HepG2 (cell line): ENCODE results near the gene SFI1. TPM values are rescaled to one million over a fixed set of nuclear protein-coding genes. Genes with fewer than 3 reads are reported as not detected.

Experiments used
- CCDC6 ChIP-seq: sonication (generic); formaldehyde crosslinking; IDR thresholded peaks from 2 replicates; pipeline ENCODE4 v1.8.1; 2022; ENCODE audit warnings: mild to moderate bottlenecking, missing genetic modification reagents, moderate library complexity
- CSRNP1 ChIP-seq: sonication (generic); formaldehyde crosslinking; IDR thresholded peaks from 2 replicates; pipeline ENCODE4 v1.8.1; 2023; ENCODE audit warnings: mild to moderate bottlenecking, missing genetic modification reagents
- GTF3A ChIP-seq: sonication (generic); formaldehyde crosslinking; conservative IDR thresholded peaks from 2 replicates; pipeline ENCODE4 v1.4.0; 2020; ENCODE audit warnings: mild to moderate bottlenecking, missing genetic modification reagents
- JUN ChIP-seq: sonication (generic); formaldehyde crosslinking; IDR thresholded peaks from 2 replicates; pipeline ENCODE4 v1.4.0; 2020; ENCODE audit warnings: mild to moderate bottlenecking, missing genetic modification reagents
- LBX2 ChIP-seq: sonication (generic); formaldehyde crosslinking; IDR thresholded peaks from 2 replicates; pipeline ENCODE4 v1.5.0; 2020; ENCODE audit warnings: missing genetic modification reagents, mild to moderate bottlenecking, borderline replicate concordance
- MBD4 ChIP-seq: IDR thresholded peaks from 2 replicates; pipeline ENCODE4 v1.6.1; 2012; ENCODE audit warnings: low read length, inconsistent platforms, borderline replicate concordance
- MBNL3 ChIP-seq: fragments of 250-450 bp; sonication (Bioruptor Pico); conservative IDR thresholded peaks from 2 replicates; pipeline ENCODE4 v1.8.0; 2022; ENCODE audit warnings: mild to moderate bottlenecking, inconsistent platforms
- NCOA1 ChIP-seq: sonication (generic); formaldehyde crosslinking; IDR thresholded peaks from 2 replicates; pipeline ENCODE4 v1.9.0; 2021; ENCODE audit warnings: missing genetic modification reagents
- NFYB ChIP-seq: sonication (generic); formaldehyde crosslinking; IDR thresholded peaks from 2 replicates; pipeline ENCODE4 v1.4.0; 2020; ENCODE audit warnings: missing genetic modification reagents
- RAD21 ChIP-seq: fragments of 450-650 bp; formaldehyde crosslinking; IDR thresholded peaks from 2 replicates; pipeline ENCODE4 v1.5.0; 2020; ENCODE audit warnings: mild to moderate bottlenecking
- RAD51 ChIP-seq: fragments of 450-650 bp; IDR thresholded peaks from 2 replicates; pipeline ENCODE4 v1.6.1; 2016; ENCODE audit warnings: borderline replicate concordance
- SETDB1 ChIP-seq: sonication (generic); formaldehyde crosslinking; IDR thresholded peaks from 2 replicates; pipeline ENCODE4 v1.5.1; 2020; ENCODE audit warnings: missing genetic modification reagents, mild to moderate bottlenecking, borderline replicate concordance
- SOX13 ChIP-seq, 3 experiments: fragments of 450-650 bp in 1 of 3; sonication (generic) in 1 of 3; formaldehyde crosslinking in 1 of 3; IDR thresholded peaks in 2 of 3; conservative IDR thresholded peaks in 1 of 3; 2 replicates each; pipeline versions ENCODE4 v1.5.0 to v1.6.1; 2016 to 2020; ENCODE audit warnings: antibody characterized with exemption in 1 of 3, mild to moderate bottlenecking in 1 of 3, missing compliant biosample characterization in 1 of 3, missing genetic modification reagents in 1 of 3, moderate library complexity in 1 of 3
- TMF1 ChIP-seq: sonication (generic); formaldehyde crosslinking; IDR thresholded peaks from 2 replicates; pipeline ENCODE4 v1.8.1; 2022; ENCODE audit warnings: low read depth, missing genetic modification reagents
- TP53 ChIP-seq: sonication (generic); formaldehyde crosslinking; conservative IDR thresholded peaks from 2 replicates; pipeline ENCODE4 v1.4.0; 2020; ENCODE audit warnings: missing genetic modification reagents
- ZNF136 ChIP-seq: sonication (generic); formaldehyde crosslinking; IDR thresholded peaks from 2 replicates; pipeline ENCODE4 v1.8.1; 2022; ENCODE audit warnings: low read depth, mild to moderate bottlenecking, moderate library complexity, missing genetic modification reagents
- ZNF205 ChIP-seq: IDR thresholded peaks from 2 replicates; pipeline ENCODE4 v1.6.1; 2018; ENCODE audit warnings: missing biosample characterization, missing genetic modification reagents
- ZNF251 ChIP-seq: sonication (generic); formaldehyde crosslinking; IDR thresholded peaks from 2 replicates; pipeline ENCODE4 v1.9.0; 2021; ENCODE audit warnings: mild to moderate bottlenecking, missing genetic modification reagents
- ZNF335 ChIP-seq: sonication (generic); formaldehyde crosslinking; IDR thresholded peaks from 2 replicates; pipeline ENCODE4 v1.4.0; 2020; ENCODE audit warnings: missing genetic modification reagents
- ZNF552 ChIP-seq: sonication (generic); formaldehyde crosslinking; IDR thresholded peaks from 2 replicates; pipeline ENCODE4 v1.9.0; 2022; ENCODE audit warnings: missing genetic modification reagents, mild to moderate bottlenecking, borderline replicate concordance
- polyA plus RNA-seq, 8 experiments: library from polyadenylated mRNA; depleted of rRNA in 3 of 8; stranded (reverse) in 7 of 8; unstranded in 1 of 8; fragments of >200 nt; fragmentation: Illumina TruSeq in 4 of 8; extraction: Trizol in 4 of 8; gene quantifications; 2 replicates each; pipeline versions ENCODE4 v1.2.1 to v1.2.3, GENCODE V29; 2011 to 2016; ENCODE audit warnings: low read depth in 4 of 8, missing spikeins in 1 of 8, mixed read lengths in 1 of 8; ENCODE audit not compliant: insufficient read depth in 1 of 8
- total RNA-seq, 5 experiments: library from RNA; depleted of rRNA; stranded (reverse); fragments of >200 nt; fragmentation: Illumina TruSeq; extraction: Trizol; gene quantifications; 2 replicates each; pipeline ENCODE4 v1.2.3, GENCODE V29; 2016; ENCODE audit warnings: low read depth in 1 of 5
- TF ChIP-seq, protein P1 (sequence below): sonication (generic); formaldehyde crosslinking; IDR thresholded peaks from 2 replicates; pipeline ENCODE4 v1.5.1; 2020; ENCODE audit warnings: missing genetic modification reagents, mild to moderate bottlenecking, borderline replicate concordance
- TF ChIP-seq, protein P2 (sequence below): sonication (generic); formaldehyde crosslinking; IDR thresholded peaks from 2 replicates; pipeline ENCODE4 v1.5.1; 2020; ENCODE audit warnings: mild to moderate bottlenecking, moderate library complexity, missing genetic modification reagents
- TF ChIP-seq, protein P3 (sequence below): sonication (generic); formaldehyde crosslinking; IDR thresholded peaks from 2 replicates; pipeline ENCODE4 v1.8.0; 2022; ENCODE audit warnings: mild to moderate bottlenecking, missing genetic modification reagents, moderate library complexity

SFI1 gene
- total and polyA plus RNA-seq, 2 of the 13 experiments (the other 11 are each of a cell fraction or from before 2014, with no cell fraction given), result 20.5 to 40.1 TPM

- TF ChIP-seq ZNF136 (CRISPR knock-in tag), result no peak
- no peak for TF ChIP-seq CCDC6 (CRISPR knock-in tag)
- TF ChIP-seq CSRNP1 (CRISPR knock-in tag), result no peak
- no peak for TF ChIP-seq GTF3A (CRISPR knock-in tag)
- no peak for TF ChIP-seq ZNF552 (CRISPR knock-in tag)
- TF ChIP-seq, protein P1, sequence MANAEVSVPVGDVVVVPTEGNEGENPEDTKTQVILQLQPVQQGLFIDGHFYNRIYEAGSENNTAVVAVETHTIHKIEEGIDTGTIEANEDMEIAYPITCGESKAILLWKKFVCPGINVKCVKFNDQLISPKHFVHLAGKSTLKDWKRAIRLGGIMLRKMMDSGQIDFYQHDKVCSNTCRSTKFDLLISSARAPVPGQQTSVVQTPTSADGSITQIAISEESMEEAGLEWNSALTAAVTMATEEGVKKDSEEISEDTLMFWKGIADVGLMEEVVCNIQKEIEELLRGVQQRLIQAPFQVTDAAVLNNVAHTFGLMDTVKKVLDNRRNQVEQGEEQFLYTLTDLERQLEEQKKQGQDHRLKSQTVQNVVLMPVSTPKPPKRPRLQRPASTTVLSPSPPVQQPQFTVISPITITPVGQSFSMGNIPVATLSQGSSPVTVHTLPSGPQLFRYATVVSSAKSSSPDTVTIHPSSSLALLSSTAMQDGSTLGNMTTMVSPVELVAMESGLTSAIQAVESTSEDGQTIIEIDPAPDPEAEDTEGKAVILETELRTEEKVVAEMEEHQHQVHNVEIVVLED (CRISPR knock-in tag), result no peak; the same call in 1 of the 2 replicates
- TF ChIP-seq MBNL3 (CRISPR knock-in tag), result no peak
- peak; percentile 73 for TF ChIP-seq NFYB
- no peak for TF ChIP-seq LBX2
- no peak for TF ChIP-seq SETDB1
- no peak for TF ChIP-seq JUN (CRISPR knock-in tag)
- no peak for TF ChIP-seq NCOA1
- TF ChIP-seq, protein P2, sequence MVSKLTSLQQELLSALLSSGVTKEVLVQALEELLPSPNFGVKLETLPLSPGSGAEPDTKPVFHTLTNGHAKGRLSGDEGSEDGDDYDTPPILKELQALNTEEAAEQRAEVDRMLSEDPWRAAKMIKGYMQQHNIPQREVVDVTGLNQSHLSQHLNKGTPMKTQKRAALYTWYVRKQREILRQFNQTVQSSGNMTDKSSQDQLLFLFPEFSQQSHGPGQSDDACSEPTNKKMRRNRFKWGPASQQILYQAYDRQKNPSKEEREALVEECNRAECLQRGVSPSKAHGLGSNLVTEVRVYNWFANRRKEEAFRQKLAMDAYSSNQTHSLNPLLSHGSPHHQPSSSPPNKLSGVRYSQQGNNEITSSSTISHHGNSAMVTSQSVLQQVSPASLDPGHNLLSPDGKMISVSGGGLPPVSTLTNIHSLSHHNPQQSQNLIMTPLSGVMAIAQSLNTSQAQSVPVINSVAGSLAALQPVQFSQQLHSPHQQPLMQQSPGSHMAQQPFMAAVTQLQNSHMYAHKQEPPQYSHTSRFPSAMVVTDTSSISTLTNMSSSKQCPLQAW, result no peak
- no peak for TF ChIP-seq MBD4
- no peak for TF ChIP-seq ZNF251 (CRISPR knock-in tag)
- TF ChIP-seq ZNF335 (CRISPR knock-in tag), result no peak
- TF ChIP-seq ZNF205 (CRISPR knock-in tag), result no peak; the same call in 1 of the 2 replicates
- TF ChIP-seq, protein P3, sequence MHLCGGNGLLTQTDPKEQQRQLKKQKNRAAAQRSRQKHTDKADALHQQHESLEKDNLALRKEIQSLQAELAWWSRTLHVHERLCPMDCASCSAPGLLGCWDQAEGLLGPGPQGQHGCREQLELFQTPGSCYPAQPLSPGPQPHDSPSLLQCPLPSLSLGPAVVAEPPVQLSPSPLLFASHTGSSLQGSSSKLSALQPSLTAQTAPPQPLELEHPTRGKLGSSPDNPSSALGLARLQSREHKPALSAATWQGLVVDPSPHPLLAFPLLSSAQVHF (CRISPR knock-in tag), result no peak
- TF ChIP-seq RAD21, result no peak
- no peak for TF ChIP-seq RAD51
- TF ChIP-seq TMF1 (CRISPR knock-in tag), result no peak; the same call in 1 of the 2 replicates
- TF ChIP-seq SOX13 (IDR thresholded peaks at IDR 0.05), result no peak
- TF ChIP-seq SOX13 (CRISPR knock-in tag; conservative IDR thresholded peaks at IDR 0.05 in 1 of 2, IDR thresholded peaks at IDR 0.05 in 1 of 2), result no peak
- no peak for TF ChIP-seq TP53 (CRISPR knock-in tag)
Measured at GRCh38 chr22:31630331-31631329, 134.3 kb downstream of the SFI1 start (continued).
